ENCODE data around the gene WDPCP. TPM values are rescaled to one million over a fixed set of nuclear protein-coding genes. Genes with fewer than 3 reads are reported as not detected.

The WDPCP gene
- total and polyA plus RNA-seq, 12 donors, result 2.7 to 14.6 (median 9.3) TPM

- Histone ChIP-seq H3K4me3 (no peak overlapping the region), H3K9me3 (replicated peaks in 1 of 3) (no peaks in the 10 kb centered on the region), H3K27me3 (no peaks in the 10 kb centered on the region), H3K36me3 (replicated peaks in 1 of 2) (no peaks in the 10 kb centered on the region), H3K4me1 (replicated peaks in 1 of 2) (no peaks in the 10 kb centered on the region), H3K27ac (no peak overlapping the region)
- TF ChIP-seq POLR2A (IDR thresholded peaks at IDR 0.05) (no peak), CTCF (IDR thresholded peaks at IDR 0.05) (no peak)
- intact Hi-C loops (cut with DNase I), result no loop called here
- 83 to 98% (median 85%) methylated on average over 2 of the region's 2 CpGs for WGBS, 4 donors
- no peak for DNase-seq
Measured at GRCh38 chr2:63257473-63257872, 330.8 kb downstream of the WDPCP start.

- 90 to 93% (median 91%) methylated on average over 2 of the region's 2 CpGs for whole genome bisulfite sequencing, 4 donors
- DNase-seq, result no peak
Measured at GRCh38 chr2:63249161-63249560, 339.1 kb downstream of the WDPCP start.

GRCh38 chr2:63242747-63243146 lies 345.5 kb downstream of the WDPCP start:
- TF ChIP-seq CTCF (IDR thresholded peaks at IDR 0.05) (no peak), POLR2A (IDR thresholded peaks at IDR 0.05) (no peak)
- intact Hi-C loops (cut with DNase I), result no loop called here
- 86 to 94% (median 91%) methylated on average over 1 of the region's 1 CpG for WGBS, 4 donors

More at GRCh38 chr2:63249161-63249560, 339.1 kb downstream of the WDPCP start:
- intact Hi-C loops (cut with DNase I), result no loop called here
- no peak overlapping the region for H3K27ac ChIP-seq
- H3K4me1 ChIP-seq (replicated peaks in 1 of 2), result no peaks in the 10 kb centered on the region
- TF ChIP-seq CTCF (IDR thresholded peaks at IDR 0.05), result no peak
- no peak for TF ChIP-seq POLR2A (IDR thresholded peaks at IDR 0.05)
- no peak overlapping the region for H3K4me3 ChIP-seq
- H3K9me3 ChIP-seq (replicated peaks in 1 of 3), result no peaks in the 10 kb centered on the region
- no peaks in the 10 kb centered on the region for H3K36me3 ChIP-seq (replicated peaks in 1 of 2)
- H3K27me3 ChIP-seq, result no peaks in the 10 kb centered on the region

GRCh38 chr2:63225964-63226686 lies 362.2 kb downstream of the WDPCP start:
- intact Hi-C loops (cut with DNase I), result no loop called here
- H3K9me3 ChIP-seq (replicated peaks in 1 of 3), result no peaks in the 10 kb centered on the region
- WGBS, 4 donors, result 88 to 93% (median 90%) methylated on average over 1 of the region's 1 CpG
- no peak overlapping the region for H3K4me3 ChIP-seq
- no peak overlapping the region for H3K27ac ChIP-seq
- no peak for TF ChIP-seq POLR2A (IDR thresholded peaks at IDR 0.05)
- TF ChIP-seq CTCF (IDR thresholded peaks at IDR 0.05), result no peak
- no peaks in the 10 kb centered on the region for H3K36me3 ChIP-seq (replicated peaks in 1 of 2)
- no peak for DNase-seq
- no peaks in the 10 kb centered on the region for H3K27me3 ChIP-seq
- H3K4me1 ChIP-seq (replicated peaks in 1 of 2), result no peaks in the 10 kb centered on the region

More at GRCh38 chr2:63242747-63243146, 345.5 kb downstream of the WDPCP start:
- DNase-seq, result no peak
- Histone ChIP-seq H3K27ac (no peak overlapping the region), H3K27me3 (no peaks in the 10 kb centered on the region), H3K4me1 (replicated peaks in 1 of 2) (no peaks in the 10 kb centered on the region), H3K9me3 (replicated peaks in 1 of 3) (no peaks in the 10 kb centered on the region), H3K36me3 (replicated peaks in 1 of 2) (no peaks in the 10 kb centered on the region), H3K4me3 (no peak overlapping the region)
